Adrenal gland (tissue), 5 donors: ENCODE data around the gene RNU6-1.

Experiments
- CTCF ChIP-seq, 6 experiments: fragments of 450-650 bp in 4 of 6; fragments of 200-600 bp in 2 of 6; sonication (generic) in 1 of 6; IDR thresholded peaks; 1 replicate in 5 of 6; 2 replicates in 1 of 6; pipeline versions ENCODE4 v1.5.1 to v1.8.0; 2016 to 2021; ENCODE audit warnings: antibody characterized with exemption in 6 of 6, mild to moderate bottlenecking in 2 of 6, moderate library complexity in 1 of 6
- POLR2A ChIP-seq, 2 donors: fragments of 450-650 bp; IDR thresholded peaks; one replicate each; pipeline ENCODE4 v1.6.1; 2017; ENCODE audit warnings: antibody characterized with exemption in 2 of 2, mild to moderate bottlenecking in 2 of 2, moderate library complexity in 1 of 2
- donor health status: DM: no; HTN: no; CAD: no.

GRCh38 chr15:67882487-67883233 lies 42.8 kb upstream of the RNU6-1 start:
- TF ChIP-seq CTCF (IDR thresholded peaks at IDR 0.05), result no peak
- TF ChIP-seq POLR2A (IDR thresholded peaks at IDR 0.05), result no peak
